Erythroblast (primary cell): ENCODE data around the gene C5orf24.

Source experiments
- GATA1 ChIP-seq: IDR thresholded peaks from 2 replicates; pipeline ENCODE4 v1.6.1; 2011; ENCODE audit warnings: low read depth, mild to moderate bottlenecking, control low read depth, low read length, moderate library complexity
- POLR2A ChIP-seq: IDR thresholded peaks from 2 replicates; pipeline ENCODE4 v1.6.1; 2011; ENCODE audit warnings: mild to moderate bottlenecking, low read length

- no peak for TF ChIP-seq GATA1
- TF ChIP-seq POLR2A: peak; percentile 87
Observed at GRCh38 chr5:134873987-134874830, 28.4 kb downstream of the C5orf24 start, which contains the start of gene TXNDC15.
